Astrocyte (in vitro differentiated cells and primary cell): ENCODE results near the gene USP6. TPM values are rescaled to one million over a fixed set of nuclear protein-coding genes. Genes with fewer than 3 reads are reported as not detected.
"Not testable (repeated sequence)": the region's sequence is repeated elsewhere in the genome, so short reads cannot be mapped to it uniquely, and the experiment has no call there.

Experiments used
- DNase-seq: peaks from one replicate; pipeline ENCODE4 v3.0.0-alpha.2; 2010; ENCODE audit warnings: low read depth
- FAIRE-seq: peaks from 2 replicates; lab custom pipeline; 2011; peaks lifted over from hg19 to GRCh38; lab: Jason Lieb, UNC
- H2AFZ ChIP-seq: 2 replicates; pipeline ENCODE4 v1.6.0; 2012; ENCODE audit warnings: low read depth, low read length, inconsistent platforms
- H3K27ac ChIP-seq: 2 replicates; pipeline ENCODE4 v1.5.1; 2011; ENCODE audit warnings: low read depth, low read length, inconsistent platforms
- H3K27me3 ChIP-seq: 2 replicates; pipeline ENCODE4 v1.6.0; 2011; ENCODE audit warnings: low read length, inconsistent platforms; ENCODE audit not compliant: insufficient read depth
- H3K36me3 ChIP-seq: 2 replicates; pipeline ENCODE4 v1.5.1; 2011; ENCODE audit warnings: low read length, inconsistent platforms; ENCODE audit not compliant: insufficient read depth
- H3K4me1 ChIP-seq: 2 replicates; pipeline ENCODE4 v1.5.1; 2011; ENCODE audit warnings: low read length, inconsistent platforms; ENCODE audit not compliant: insufficient read depth
- H3K4me2 ChIP-seq: 2 replicates; pipeline ENCODE4 v1.6.0; 2012; ENCODE audit warnings: low read length, inconsistent platforms
- H3K4me3 ChIP-seq: 2 replicates; pipeline ENCODE4 v1.5.1; 2011; ENCODE audit warnings: low read depth, mild to moderate bottlenecking, low read length, inconsistent platforms; ENCODE audit not compliant: insufficient read depth
- H3K79me2 ChIP-seq: 2 replicates; pipeline ENCODE4 v1.6.0; 2012; ENCODE audit warnings: mild to moderate bottlenecking, low read length, inconsistent platforms; ENCODE audit not compliant: insufficient read depth
- H3K9ac ChIP-seq: 2 replicates; pipeline ENCODE4 v1.6.0; 2012; ENCODE audit warnings: mild to moderate bottlenecking, low read length, inconsistent platforms
- H3K9me3 ChIP-seq: 2 replicates; pipeline ENCODE4 v1.5.1; 2012; ENCODE audit warnings: low read depth, mild to moderate bottlenecking, low read length, inconsistent platforms; ENCODE audit not compliant: insufficient read depth
- H4K20me1 ChIP-seq: 2 replicates; pipeline ENCODE4 v1.6.0; 2012; ENCODE audit warnings: low read length, inconsistent platforms; ENCODE audit not compliant: insufficient read depth
- H3K27ac Mint-ChIP-seq: one replicate; pipeline ENCODE4 v1.8.0; 2021; ENCODE audit warnings: mild to moderate bottlenecking, mixed read lengths; ENCODE audit not compliant: unreplicated experiment
- H3K27me3 Mint-ChIP-seq: one replicate; pipeline ENCODE4 v1.8.0; 2021; ENCODE audit warnings: low read depth, mixed read lengths; ENCODE audit not compliant: unreplicated experiment
- H3K36me3 Mint-ChIP-seq: one replicate; pipeline ENCODE4 v1.8.0; 2021; ENCODE audit warnings: low read depth, mixed read lengths; ENCODE audit not compliant: unreplicated experiment
- H3K4me1 Mint-ChIP-seq: one replicate; pipeline ENCODE4 v1.8.0; 2021; ENCODE audit warnings: low read depth, mixed read lengths; ENCODE audit not compliant: unreplicated experiment
- H3K4me3 Mint-ChIP-seq: one replicate; pipeline ENCODE4 v1.8.0; 2021; ENCODE audit warnings: mild to moderate bottlenecking, moderate library complexity, mixed read lengths; ENCODE audit not compliant: unreplicated experiment
- H3K9me3 Mint-ChIP-seq: one replicate; pipeline ENCODE4 v1.8.0; 2021; ENCODE audit warnings: mild to moderate bottlenecking, mixed read lengths; ENCODE audit not compliant: unreplicated experiment
- CTCF ChIP-seq: IDR thresholded peaks from 2 replicates; pipeline ENCODE4 v1.5.1; 2011; ENCODE audit warnings: low read depth, mild to moderate bottlenecking, inconsistent platforms, low read length, moderate library complexity; ENCODE audit not compliant: insufficient read depth
- EZH2 ChIP-seq: IDR thresholded peaks from 2 replicates; pipeline ENCODE4 v1.6.1; 2012; ENCODE audit warnings: mild to moderate bottlenecking, low read length, inconsistent platforms; ENCODE audit not compliant: insufficient read depth
- total RNA-seq: library from RNA; stranded (reverse); gene quantifications from 2 replicates; pipeline ENCODE4 v1.2.1, GENCODE V29; 2021

Gene USP6
- total RNA-seq, 1 donor from 2014 or later = 0.86 TPM

- no peak overlapping the region for H3K4me2 ChIP-seq
- Mint-ChIP-seq H3K4me1 (peaks cover 1% of the 10 kb centered on the region), H3K27ac (no peak overlapping the region)
Measured at GRCh38 chr17:5120036-5120435, 4.2 kb downstream of the USP6 start.

GRCh38 chr17:5120436-5121185 lies 4.8 kb downstream of the USP6 start:
- H3K27me3 ChIP-seq = peaks cover 34% of the 10 kb centered on the region
- not testable (repeated sequence) for H3K27ac ChIP-seq, H4K20me1 ChIP-seq, H3K9me3 ChIP-seq, H3K4me1 ChIP-seq, H3K36me3 ChIP-seq, FAIRE-seq, H3K4me2 ChIP-seq, H3K4me3 ChIP-seq, H3K9ac ChIP-seq, H3K27ac Mint-ChIP-seq, DNase-seq, H3K4me3 Mint-ChIP-seq, H3K4me1 Mint-ChIP-seq, H3K79me2 ChIP-seq, H2AFZ ChIP-seq
- Mint-ChIP-seq H3K36me3 (peaks cover 12% of the 10 kb centered on the region), H3K27me3 (peaks cover 39% of the 10 kb centered on the region), H3K9me3 (peaks cover 12% of the 10 kb centered on the region)

More at GRCh38 chr17:5120036-5120435, 4.2 kb downstream of the USP6 start:
- H3K27ac ChIP-seq = no peak overlapping the region
- Mint-ChIP-seq H3K36me3 (peaks cover 12% of the 10 kb centered on the region), H3K9me3 (peaks cover 12% of the 10 kb centered on the region), H3K4me3 (no peak overlapping the region), H3K27me3 (peaks cover 40% of the 10 kb centered on the region)
- no peak overlapping the region for H2AFZ ChIP-seq
- H3K27me3 ChIP-seq = peaks cover 37% of the 10 kb centered on the region
- FAIRE-seq (no peak), DNase-seq (no peak)
- H4K20me1 ChIP-seq = no peaks in the 10 kb centered on the region
- H3K9ac ChIP-seq = no peak overlapping the region
- no peaks in the 10 kb centered on the region for H3K9me3 ChIP-seq
- no peak overlapping the region for H3K4me3 ChIP-seq
- no peaks in the 10 kb centered on the region for H3K79me2 ChIP-seq
- TF ChIP-seq CTCF (no peak), EZH2 (no peak)
- no peaks in the 10 kb centered on the region for H3K36me3 ChIP-seq
- peaks cover 4% of the 10 kb centered on the region for H3K4me1 ChIP-seq

DNA sequence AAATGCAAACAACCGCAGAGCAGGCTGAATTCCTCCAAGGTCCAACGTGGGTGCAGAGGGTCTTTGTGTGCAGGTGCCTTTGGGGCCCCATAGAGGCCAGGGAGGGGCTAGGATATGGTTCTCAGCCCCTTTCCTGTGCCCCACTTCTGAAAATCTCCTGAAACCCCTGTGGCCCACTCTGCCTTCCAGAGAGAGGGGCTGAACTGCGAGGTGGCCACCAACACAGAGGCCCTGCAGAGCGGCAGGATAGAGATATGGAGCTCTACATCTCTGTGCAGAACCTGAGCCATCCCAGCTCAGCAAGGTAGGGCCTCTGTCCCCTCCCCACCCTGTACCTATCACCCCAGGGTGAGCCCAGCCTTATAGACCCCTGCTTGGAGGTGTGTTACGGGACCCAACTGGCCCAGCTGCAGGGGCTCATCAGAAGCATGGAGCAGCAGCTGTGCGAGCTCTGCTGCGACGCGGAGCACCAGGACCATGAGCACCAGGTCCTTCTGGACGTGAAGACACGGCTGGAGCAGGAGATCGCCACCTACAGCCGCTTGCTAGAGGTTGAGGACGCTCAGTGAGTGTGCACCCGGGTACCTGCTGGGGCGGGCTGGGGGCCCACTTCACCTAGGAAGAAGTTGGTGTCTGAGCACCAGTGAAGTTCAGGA lies 5.5 kb downstream of the USP6 start:
- no peak for TF ChIP-seq EZH2
- no peak for TF ChIP-seq CTCF
- Mint-ChIP-seq H3K27ac (no peak overlapping the region), H3K4me1 (peaks cover 1% of the 10 kb centered on the region), H3K36me3 (peaks cover 12% of the 10 kb centered on the region), H3K27me3 (peaks cover 42% of the 10 kb centered on the region), H3K9me3 (peaks cover 12% of the 10 kb centered on the region), H3K4me3 (no peak overlapping the region)
- Histone ChIP-seq H3K4me2 (no peak overlapping the region), H3K36me3 (no peaks in the 10 kb centered on the region), H3K9ac (no peak overlapping the region), H3K9me3 (no peaks in the 10 kb centered on the region), H4K20me1 (no peaks in the 10 kb centered on the region), H3K4me1 (peaks cover 4% of the 10 kb centered on the region), H3K79me2 (no peaks in the 10 kb centered on the region), H3K27me3 (peaks cover 27% of the 10 kb centered on the region), H3K4me3 (no peak overlapping the region), H3K27ac (no peak overlapping the region), H2AFZ (no peak overlapping the region)
- DNase-seq = no peak
- FAIRE-seq = no peak

DNA sequence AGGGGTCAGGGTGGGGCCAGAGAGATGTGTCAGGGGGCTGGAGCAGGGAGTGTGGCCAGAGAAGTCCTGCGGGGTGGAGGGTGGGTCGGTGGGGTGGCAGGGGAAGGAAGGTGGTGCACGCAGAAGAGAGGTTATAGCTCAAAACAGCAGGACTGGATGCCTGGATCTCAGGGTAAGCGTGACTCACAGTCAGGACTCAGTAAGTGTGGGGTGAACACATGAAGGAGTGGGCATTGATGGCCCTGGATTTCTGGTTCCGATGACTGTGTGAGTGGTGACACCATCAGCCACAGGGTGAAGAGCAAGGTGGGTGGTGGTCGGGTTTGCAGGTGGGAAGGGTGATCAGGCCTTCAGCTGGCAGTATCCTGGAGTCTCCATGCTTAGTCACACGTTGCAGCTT lies 6.2 kb downstream of the USP6 start:
- not testable (repeated sequence) for H3K27ac ChIP-seq, H3K27ac Mint-ChIP-seq, H3K79me2 ChIP-seq, H3K9me3 ChIP-seq, H4K20me1 ChIP-seq, H3K4me1 ChIP-seq, H3K4me3 Mint-ChIP-seq, H3K9ac ChIP-seq, H3K4me1 Mint-ChIP-seq, FAIRE-seq, H3K36me3 ChIP-seq, H3K4me3 ChIP-seq, H3K36me3 Mint-ChIP-seq, DNase-seq, H3K9me3 Mint-ChIP-seq
- peak overlapping the region; percentile 81 for H3K4me2 ChIP-seq
- H2AFZ ChIP-seq = peak overlapping the region; percentile 77
- H3K27me3 ChIP-seq = peaks cover 20% of the 10 kb centered on the region
- H3K27me3 Mint-ChIP-seq = peaks cover 36% of the 10 kb centered on the region
